HepG2 (cell line): ENCODE results near the gene GRAMD1B. TPM values are rescaled to one million over a fixed set of nuclear protein-coding genes. Genes with fewer than 3 reads are reported as not detected.

Experiments
- ATAC-seq: fragments of 200-7000 bp; cut with Tn5 transposase; 3 replicates; pipeline ENCODE4 v1.9.1; 2020; ENCODE audit warnings: mild to moderate bottlenecking, moderate library complexity
- BruUV-seq: library from RNA; stranded (reverse); fragments of 400-500 nt; replicated peaks from 2 replicates; lab custom pipeline; 2021; lab: Mats Ljungman, UMichigan
- CTCF ChIA-PET: fragments of 300-600 bp; formaldehyde crosslinking; extraction: SDS; loops from one replicate; lab custom pipeline; 2021; ENCODE audit warnings: low total read pairs, inconsistent platforms, low intra/inter-chr PET ratio; lab: Yijun Ruan, JAX
- POLR2A ChIA-PET: fragments of 350-600 bp; sonication (Branson Sonifier 250); formaldehyde crosslinking; loops from one replicate; lab custom pipeline; 2020; ENCODE audit warnings: antibody characterized with exemption, inconsistent platforms; lab: Yijun Ruan, JAX
- DNase-seq: peaks from one replicate; pipeline ENCODE4 v3.0.0-alpha.2; 2015; ENCODE audit warnings: low spot score
- FAIRE-seq: peaks from 3 replicates; lab custom pipeline; 2011; peaks lifted over from hg19 to GRCh38; lab: Jason Lieb, UNC
- H2AFZ ChIP-seq: one replicate; pipeline ENCODE4 v1.6.1; 2011; ENCODE audit warnings: low read length, inconsistent platforms
- H3K27ac ChIP-seq: fragments of 300-600 bp; 3 replicates; pipeline ENCODE4 v1.8.0; 2011; ENCODE audit warnings: mixed run types, mild to moderate bottlenecking, mixed read lengths, low read length, inconsistent platforms; ENCODE audit not compliant: insufficient read depth; ENCODE audit errors: extremely low read length
- H3K27me3 ChIP-seq, 2 experiments: fragments of 200-600 bp in 1 of 2; 2 replicates in 1 of 2; 3 replicates in 1 of 2; pipeline versions ENCODE4 v1.6.0 to v1.8.0; 2011; ENCODE audit warnings: low read length in 2 of 2, mild to moderate bottlenecking in 2 of 2, moderate library complexity in 2 of 2, inconsistent platforms in 1 of 2; ENCODE audit not compliant: insufficient read depth in 2 of 2, control insufficient read depth in 1 of 2
- H3K36me3 ChIP-seq, 2 experiments: fragments of 200-600 bp in 1 of 2; replicated peaks in 1 of 2; 2 replicates in 1 of 2; 3 replicates in 1 of 2; pipeline versions ENCODE4 v1.5.1 to v1.8.0; 2011; ENCODE audit warnings: low read length in 2 of 2, inconsistent platforms in 1 of 2; ENCODE audit not compliant: insufficient read depth in 2 of 2, control insufficient read depth in 1 of 2
- H3K4me1 ChIP-seq: 2 replicates; pipeline ENCODE4 v1.5.1; 2012; ENCODE audit warnings: low read length, inconsistent platforms; ENCODE audit not compliant: insufficient read depth
- H3K4me2 ChIP-seq: 2 replicates; pipeline ENCODE4 v1.6.0; 2011; ENCODE audit warnings: low read depth, low read length, inconsistent platforms
- H3K4me3 ChIP-seq, 3 experiments: fragments of 200-600 bp in 1 of 3; sonication (generic), shearing (Covaris generic) in 1 of 3; replicated peaks in 1 of 3; 2 replicates each; pipeline ENCODE4 v1.5.1; 2011 to 2016; ENCODE audit warnings: low read length in 3 of 3, inconsistent platforms in 2 of 3, low read depth in 2 of 3, mild to moderate bottlenecking in 2 of 3, control low read depth in 1 of 3, mixed read lengths in 1 of 3; ENCODE audit not compliant: insufficient read depth in 1 of 3
- H3K79me2 ChIP-seq: one replicate; pipeline ENCODE4 v1.6.1; 2011; ENCODE audit warnings: low read length, inconsistent platforms; ENCODE audit not compliant: insufficient read depth
- H3K9ac ChIP-seq: 2 replicates; pipeline ENCODE4 v1.6.0; 2011; ENCODE audit warnings: mild to moderate bottlenecking, low read depth, low read length, inconsistent platforms; ENCODE audit not compliant: insufficient read depth
- H3K9me3 ChIP-seq: 2 replicates; pipeline ENCODE4 v1.5.1; 2012; ENCODE audit warnings: mild to moderate bottlenecking, low read length
- H4K20me1 ChIP-seq: 2 replicates; pipeline ENCODE4 v1.6.0; 2011; ENCODE audit warnings: inconsistent platforms, mild to moderate bottlenecking, low read length, moderate library complexity; ENCODE audit not compliant: insufficient read depth
- ATF7 ChIP-seq, 2 experiments: fragments of 450-650 bp in 1 of 2; sonication (generic) in 1 of 2; formaldehyde crosslinking in 1 of 2; IDR thresholded peaks; 2 replicates each; pipeline versions ENCODE4 v1.4.0 to v1.6.1; 2016 to 2020; ENCODE audit warnings: antibody characterized with exemption in 1 of 2, mild to moderate bottlenecking in 1 of 2, missing genetic modification reagents in 1 of 2
- CENPX ChIP-seq: sonication (generic); formaldehyde crosslinking; IDR thresholded peaks from 2 replicates; pipeline ENCODE4 v1.9.0; 2021; ENCODE audit warnings: mild to moderate bottlenecking, missing genetic modification reagents, moderate library complexity
- FOXM1 ChIP-seq: sonication (generic); formaldehyde crosslinking; IDR thresholded peaks from 2 replicates; pipeline ENCODE4 v1.5.0; 2020; ENCODE audit warnings: missing genetic modification reagents
- MED13 ChIP-seq: sonication (generic); formaldehyde crosslinking; IDR thresholded peaks from 2 replicates; pipeline ENCODE4 v1.5.0; 2020; ENCODE audit warnings: missing genetic modification reagents
- MEF2D ChIP-seq: sonication (generic); formaldehyde crosslinking; IDR thresholded peaks from 2 replicates; pipeline ENCODE4 v1.5.1; 2020; ENCODE audit warnings: mild to moderate bottlenecking, missing genetic modification reagents
- POGZ ChIP-seq: sonication (generic); formaldehyde crosslinking; IDR thresholded peaks from 2 replicates; pipeline ENCODE4 v1.4.0; 2020; ENCODE audit warnings: mild to moderate bottlenecking, missing genetic modification reagents
- ZBTB7A ChIP-seq: sonication (generic); formaldehyde crosslinking; IDR thresholded peaks from 2 replicates; pipeline ENCODE4 v1.8.0; 2022; ENCODE audit warnings: mild to moderate bottlenecking, missing genetic modification reagents
- ZNF451 ChIP-seq: sonication (generic); formaldehyde crosslinking; IDR thresholded peaks from 2 replicates; pipeline ENCODE4 v1.5.0; 2020; ENCODE audit warnings: mild to moderate bottlenecking, missing genetic modification reagents
- ZNF563 ChIP-seq: sonication (generic); formaldehyde crosslinking; IDR thresholded peaks from 2 replicates; pipeline ENCODE4 v1.8.0; 2022; ENCODE audit warnings: mild to moderate bottlenecking, moderate library complexity, missing genetic modification reagents
- ZNF879 ChIP-seq: sonication (generic); formaldehyde crosslinking; IDR thresholded peaks from 2 replicates; pipeline ENCODE4 v1.8.1; 2023; ENCODE audit warnings: missing genetic modification reagents
- WGBS: methylation state at CpG from one replicate; pipeline ENCODE4 v1.1.6; 2017; ENCODE audit warnings: low lambda C conversion rate; 5-methylcytosine and 5-hydroxymethylcytosine counted together
- in situ Hi-C: cut with HindIII; loops from 2 replicates; pipeline ENCODE4 v1.10.0; 2017; ENCODE audit warnings: low pct_unique_long_range_greater_than_20kb; ENCODE audit not compliant: extremely low pct_ligation_motif_present
- intact Hi-C: fragments of 100-400 bp; cut with micrococcal nuclease; formaldehyde crosslinking; loops from one replicate; pipeline ENCODE4 v1.10.0; 2022; ENCODE audit not compliant: unreplicated experiment
- polyA plus RNA-seq, 8 experiments: library from polyadenylated mRNA; depleted of rRNA in 3 of 8; stranded (reverse) in 7 of 8; unstranded in 1 of 8; fragments of >200 nt; fragmentation: Illumina TruSeq in 4 of 8; extraction: Trizol in 4 of 8; gene quantifications; 2 replicates each; pipeline versions ENCODE4 v1.2.1 to v1.2.3, GENCODE V29; 2011 to 2016; ENCODE audit warnings: low read depth in 4 of 8, missing spikeins in 1 of 8, mixed read lengths in 1 of 8; ENCODE audit not compliant: insufficient read depth in 1 of 8
- total RNA-seq, 5 experiments: library from RNA; depleted of rRNA; stranded (reverse); fragments of >200 nt; fragmentation: Illumina TruSeq; extraction: Trizol; gene quantifications; 2 replicates each; pipeline ENCODE4 v1.2.3, GENCODE V29; 2016; ENCODE audit warnings: low read depth in 1 of 5
- TF ChIP-seq, protein P1 (sequence below): sonication (generic); formaldehyde crosslinking; IDR thresholded peaks from 2 replicates; pipeline ENCODE4 v1.5.0; 2020; ENCODE audit warnings: mild to moderate bottlenecking, missing genetic modification reagents
- TF ChIP-seq, protein P2 (sequence below): IDR thresholded peaks from 2 replicates; pipeline ENCODE4 v1.6.1; 2018; ENCODE audit warnings: missing genetic modification reagents
- TF ChIP-seq, protein P3 (sequence below): sonication (generic); formaldehyde crosslinking; IDR thresholded peaks from 2 replicates; pipeline ENCODE4 v1.5.1; 2020; ENCODE audit warnings: missing genetic modification reagents, mild to moderate bottlenecking, borderline replicate concordance

The GRAMD1B gene
- total and polyA plus RNA-seq, 2 of the 13 experiments (the other 11 are each of a cell fraction or from before 2014, with no cell fraction given): 0.12 TPM; not detected in 1

DNA sequence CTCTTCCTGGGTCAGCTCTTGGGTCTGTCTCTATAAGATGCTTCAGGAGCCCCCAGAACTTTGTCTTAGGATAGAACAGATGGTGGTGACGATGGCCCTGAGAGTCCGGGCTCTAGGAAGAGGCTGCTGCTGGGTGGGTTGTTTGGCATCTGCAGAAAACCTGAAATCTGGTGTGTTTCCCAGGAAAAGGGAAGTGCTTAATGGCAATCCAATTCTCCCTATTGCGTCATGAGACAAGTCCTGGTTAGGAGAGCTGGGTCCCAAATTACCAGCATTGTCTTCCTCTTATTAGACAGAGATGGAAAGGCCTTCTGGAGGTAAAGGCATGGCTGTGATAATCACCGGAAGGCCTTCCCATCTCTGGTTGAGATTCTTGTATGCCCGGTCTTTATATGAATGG is 48.9 kb upstream of the GRAMD1B start:
- Histone ChIP-seq H3K27me3 (peaks cover 1 to 12% of the 10 kb centered on the region in 2 experiments; a peak in 2 of 5 replicates), H3K4me2 (no peak overlapping the region), H2AFZ (no peak overlapping the region), H4K20me1 (no peaks in the 10 kb centered on the region), H3K4me1 (no peaks in the 10 kb centered on the region), H3K27ac (no peak overlapping the region), H3K9ac (no peak overlapping the region), H3K9me3 (no peaks in the 10 kb centered on the region), H3K79me2 (no peaks in the 10 kb centered on the region), H3K4me3 (no peak overlapping the region), H3K36me3 (no peaks in the 10 kb centered on the region)
- TF ChIP-seq ATF7 (IDR thresholded peaks at IDR 0.05) (0 out of 2 replicates have a peak, but pooled peaks have one; percentile 10), ATF7 (CRISPR knock-in tag; IDR thresholded peaks at IDR 0.05) (no peak), MEF2D (no peak)
- intact Hi-C loops: no loop called here
- FAIRE-seq: no peak
- POLR2A ChIA-PET: no interaction called here
- DNase-seq: no peak
- no TSS peak for BruUV-seq
- WGBS: 0% methylated on average over 5 of the region's 5 CpGs
- no peak for ATAC-seq
- CTCF ChIA-PET: no interaction called here
- in situ Hi-C loops: no loop called here

DNA sequence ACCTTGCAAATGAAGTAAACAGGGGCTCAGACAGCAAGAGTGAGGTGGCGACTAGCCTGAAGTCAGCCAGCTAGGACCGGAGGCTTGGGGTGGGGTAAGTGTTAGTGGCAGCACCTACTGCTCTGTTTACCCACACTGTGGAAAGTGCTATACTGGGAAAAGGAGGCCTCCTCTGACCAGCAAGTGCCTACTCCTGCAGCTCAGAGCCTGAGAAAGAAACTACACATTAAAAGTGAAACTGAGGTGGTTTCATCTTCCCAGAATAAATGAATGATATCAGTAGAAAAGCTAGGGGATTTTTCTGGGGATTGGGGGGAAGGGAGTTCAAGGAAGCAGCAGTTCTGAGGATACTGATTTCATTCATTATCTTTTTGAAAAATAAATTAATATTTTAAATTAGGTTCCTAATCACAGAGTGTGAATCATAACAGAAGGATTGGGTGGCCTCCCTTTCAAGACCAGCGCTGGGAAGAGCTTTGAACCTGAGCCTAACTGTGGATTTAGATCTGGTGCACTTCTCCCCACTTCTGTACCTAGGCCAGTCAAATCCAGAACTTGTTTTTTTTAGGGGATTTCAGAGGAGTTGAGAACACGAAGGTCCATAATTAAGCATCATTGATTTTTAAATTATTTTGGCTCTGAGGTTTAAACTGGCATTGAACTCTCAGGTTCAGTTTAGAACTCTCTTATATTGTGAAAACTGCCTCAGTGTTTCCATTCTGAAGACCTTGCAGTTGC is 48.1 kb upstream of the GRAMD1B start:
- ATAC-seq: no peak
- H3K27me3 ChIP-seq: peaks cover 3 to 8% of the 10 kb centered on the region in 2 experiments; a peak in 2 of 5 replicates
- TF ChIP-seq ZNF563 (CRISPR knock-in tag) (no peak), FOXM1 (no peak), ZNF879 (CRISPR knock-in tag) (no peak), CENPX (CRISPR knock-in tag) (no peak), ZBTB7A (CRISPR knock-in tag) (no peak), MED13 (no peak), POGZ (no peak), ZNF451 (CRISPR knock-in tag) (no peak)
- TF ChIP-seq, protein P1, sequence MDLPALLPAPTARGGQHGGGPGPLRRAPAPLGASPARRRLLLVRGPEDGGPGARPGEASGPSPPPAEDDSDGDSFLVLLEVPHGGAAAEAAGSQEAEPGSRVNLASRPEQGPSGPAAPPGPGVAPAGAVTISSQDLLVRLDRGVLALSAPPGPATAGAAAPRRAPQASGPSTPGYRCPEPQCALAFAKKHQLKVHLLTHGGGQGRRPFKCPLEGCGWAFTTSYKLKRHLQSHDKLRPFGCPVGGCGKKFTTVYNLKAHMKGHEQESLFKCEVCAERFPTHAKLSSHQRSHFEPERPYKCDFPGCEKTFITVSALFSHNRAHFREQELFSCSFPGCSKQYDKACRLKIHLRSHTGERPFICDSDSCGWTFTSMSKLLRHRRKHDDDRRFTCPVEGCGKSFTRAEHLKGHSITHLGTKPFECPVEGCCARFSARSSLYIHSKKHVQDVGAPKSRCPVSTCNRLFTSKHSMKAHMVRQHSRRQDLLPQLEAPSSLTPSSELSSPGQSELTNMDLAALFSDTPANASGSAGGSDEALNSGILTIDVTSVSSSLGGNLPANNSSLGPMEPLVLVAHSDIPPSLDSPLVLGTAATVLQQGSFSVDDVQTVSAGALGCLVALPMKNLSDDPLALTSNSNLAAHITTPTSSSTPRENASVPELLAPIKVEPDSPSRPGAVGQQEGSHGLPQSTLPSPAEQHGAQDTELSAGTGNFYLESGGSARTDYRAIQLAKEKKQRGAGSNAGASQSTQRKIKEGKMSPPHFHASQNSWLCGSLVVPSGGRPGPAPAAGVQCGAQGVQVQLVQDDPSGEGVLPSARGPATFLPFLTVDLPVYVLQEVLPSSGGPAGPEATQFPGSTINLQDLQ (CRISPR knock-in tag): no peak
- TF ChIP-seq, protein P2, sequence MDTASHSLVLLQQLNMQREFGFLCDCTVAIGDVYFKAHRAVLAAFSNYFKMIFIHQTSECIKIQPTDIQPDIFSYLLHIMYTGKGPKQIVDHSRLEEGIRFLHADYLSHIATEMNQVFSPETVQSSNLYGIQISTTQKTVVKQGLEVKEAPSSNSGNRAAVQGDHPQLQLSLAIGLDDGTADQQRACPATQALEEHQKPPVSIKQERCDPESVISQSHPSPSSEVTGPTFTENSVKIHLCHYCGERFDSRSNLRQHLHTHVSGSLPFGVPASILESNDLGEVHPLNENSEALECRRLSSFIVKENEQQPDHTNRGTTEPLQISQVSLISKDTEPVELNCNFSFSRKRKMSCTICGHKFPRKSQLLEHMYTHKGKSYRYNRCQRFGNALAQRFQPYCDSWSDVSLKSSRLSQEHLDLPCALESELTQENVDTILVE (CRISPR knock-in tag): no peak
- TF ChIP-seq, protein P3, sequence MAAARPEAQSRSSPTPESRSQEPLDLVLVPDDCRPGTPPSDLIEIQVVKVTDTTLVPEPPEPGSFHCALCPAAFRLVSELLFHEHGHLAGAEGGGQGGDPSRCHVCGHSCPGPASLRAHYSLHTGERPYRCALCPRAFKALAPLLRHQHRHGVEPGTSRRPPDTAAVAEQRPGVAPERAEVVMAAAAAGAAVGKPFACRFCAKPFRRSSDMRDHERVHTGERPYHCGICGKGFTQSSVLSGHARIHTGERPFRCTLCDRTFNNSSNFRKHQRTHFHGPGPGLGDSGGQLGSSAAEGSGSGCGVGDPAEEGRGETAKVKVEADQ (CRISPR knock-in tag): no peak

More for the DNA sequence above, 48.1 kb upstream of the GRAMD1B start:
- DNase-seq: no peak
- Histone ChIP-seq H4K20me1 (no peaks in the 10 kb centered on the region), H3K79me2 (no peaks in the 10 kb centered on the region), H3K4me2 (no peak overlapping the region), H3K27ac (no peak overlapping the region), H3K9me3 (no peaks in the 10 kb centered on the region), H3K4me3 (no peak overlapping the region), H3K9ac (no peak overlapping the region), H3K4me1 (no peaks in the 10 kb centered on the region), H3K36me3 (no peaks in the 10 kb centered on the region), H2AFZ (no peak overlapping the region)
- in situ Hi-C loops (no loop called here), intact Hi-C loops (no loop called here)
- CTCF ChIA-PET: no interaction called here
- 2% methylated on average over 4 of the region's 4 CpGs for WGBS
- FAIRE-seq: no peak
- POLR2A ChIA-PET: no interaction called here
- no TSS peak for BruUV-seq
